ENCODE measurements around the gene CT83. TPM values are rescaled to one million over a fixed set of nuclear protein-coding genes. Genes with fewer than 3 reads are reported as not detected.

Gene CT83
- total and polyA plus RNA-seq, 2 donors (not counting 3 experiments of a cell fraction or from before 2014, with no cell fraction given): not detected

GRCh38 chrX:116490104-116490503 is 27.3 kb upstream of the CT83 start:
- no peaks in the 10 kb centered on the region for H3K36me3 ChIP-seq (ENCODE audit: control insufficient read depth in 2 of 2, extremely low read depth in 1 of 2, insufficient read depth in 2 of 2, low read length in 2 of 2)
- dilution Hi-C loops (cut with MboI; ENCODE audit: extremely low pct_ligation_motif_present, low sequenced_read_pairs): no loop called here
- no peaks in the 10 kb centered on the region for H3K9me1 ChIP-seq (replicated peaks; ENCODE audit: control insufficient read depth, extremely low read depth, insufficient read depth, low read length)
- FAIRE-seq (no peak), DNase-seq (ENCODE audit: low read depth, low spot score) (peak; percentile 1)
- intact Hi-C loops (cut with micrococcal nuclease): loop anchor here (1.0 to 2.0 kb wide), 2 partner anchors 285 to 1764 kb away; no protein-coding TSS in a partner anchor
- H2AFZ ChIP-seq (ENCODE audit: low read depth, low read length): no peak overlapping the region
- no peaks in the 10 kb centered on the region for H4K20me1 ChIP-seq (replicated peaks; ENCODE audit: control insufficient read depth, extremely low read depth, insufficient read depth, low read length)
- TF ChIP-seq EZH2 (IDR thresholded peaks at IDR 0.05; ENCODE audit: borderline replicate concordance, low read depth, low read length, severe bottlenecking) (no peak), MYC (IDR thresholded peaks at IDR 0.05; ENCODE audit: low read depth, low read length) (no peak), POLR2A (IDR thresholded peaks at IDR 0.05; ENCODE audit: low read depth, low read length) (no peak), GATA2 (IDR thresholded peaks at IDR 0.05; ENCODE audit: insufficient read depth, insufficient read length, low read depth, low read length) (no peak), CTCF (IDR thresholded peaks at IDR 0.05; ENCODE audit: extremely low read depth in 1 of 2, insufficient read depth in 1 of 2, low read depth in 1 of 2, low read length in 2 of 2) (no peak), MAX (IDR thresholded peaks at IDR 0.05; ENCODE audit: insufficient read depth, insufficient read length) (no peak)
- no peaks in the 10 kb centered on the region for H3K27me3 ChIP-seq (ENCODE audit: control insufficient read depth in 2 of 2, insufficient read depth in 2 of 2, low read length in 2 of 2)
- no peaks in the 10 kb centered on the region for H3K9me3 ChIP-seq (replicated peaks; ENCODE audit: control insufficient read depth, insufficient read depth, low read length)
- H3K4me1 ChIP-seq (ENCODE audit: control insufficient read depth, extremely low read depth, insufficient read depth, low read length): no peaks in the 10 kb centered on the region
- ChIA-PET POLR2A (no interaction called here), CTCF (interaction anchor here (0.7 to 2.2 kb wide), 5 partner anchors 284 to 1766 kb away, joined by 3 to 37 read pairs (median 4); no protein-coding TSS in a partner anchor)
- BruUV-seq (replicated peaks): no TSS peak
- H3K27ac ChIP-seq (ENCODE audit: insufficient read depth, low read depth, low read length): no peak overlapping the region
- no peaks in the 10 kb centered on the region for H3K79me2 ChIP-seq (ENCODE audit: control insufficient read depth, insufficient read depth, low read length)
- no peak overlapping the region for H3K4me2 ChIP-seq (ENCODE audit: insufficient read depth, low read length)
- no peak overlapping the region for H3K4me3 ChIP-seq (replicated peaks in 1 of 3; ENCODE audit: insufficient read depth in 1 of 3, low read depth in 1 of 3, low read length in 3 of 3)
- no peak overlapping the region for H3K9ac ChIP-seq (replicated peaks; ENCODE audit: extremely low read depth, insufficient read depth, low read length)

GRCh38 chrX:116480059-116480458 is 17.3 kb upstream of the CT83 start:
- DNase-seq (ENCODE audit: low read depth, low spot score) (no peak), FAIRE-seq (no peak)
- H3K27me3 ChIP-seq (ENCODE audit: control insufficient read depth in 2 of 2, insufficient read depth in 2 of 2, low read length in 2 of 2): no peaks in the 10 kb centered on the region
- no peak overlapping the region for H3K4me3 ChIP-seq (replicated peaks in 1 of 3; ENCODE audit: insufficient read depth in 1 of 3, low read depth in 1 of 3, low read length in 3 of 3)
- TF ChIP-seq EZH2 (IDR thresholded peaks at IDR 0.05; ENCODE audit: borderline replicate concordance, low read depth, low read length, severe bottlenecking) (no peak), CTCF (IDR thresholded peaks at IDR 0.05; ENCODE audit: extremely low read depth in 1 of 2, insufficient read depth in 1 of 2, low read depth in 1 of 2, low read length in 2 of 2) (no peak), POLR2A (IDR thresholded peaks at IDR 0.05; ENCODE audit: low read depth, low read length) (no peak), JUN (IDR thresholded peaks at IDR 0.05; ENCODE audit: borderline replicate concordance, insufficient read depth, insufficient read length, low read depth) (no peak)
- POLR2A ChIA-PET: no interaction called here
- H3K4me2 ChIP-seq (ENCODE audit: insufficient read depth, low read length): no peak overlapping the region
- dilution Hi-C loops (cut with MboI; ENCODE audit: extremely low pct_ligation_motif_present, low sequenced_read_pairs) (no loop called here), intact Hi-C loops (cut with micrococcal nuclease) (no loop called here)
- no peaks in the 10 kb centered on the region for H3K36me3 ChIP-seq (ENCODE audit: control insufficient read depth in 2 of 2, extremely low read depth in 1 of 2, insufficient read depth in 2 of 2, low read length in 2 of 2)
- no peaks in the 10 kb centered on the region for H4K20me1 ChIP-seq (replicated peaks; ENCODE audit: control insufficient read depth, extremely low read depth, insufficient read depth, low read length)
- no peak overlapping the region for H3K9ac ChIP-seq (replicated peaks; ENCODE audit: extremely low read depth, insufficient read depth, low read length)
- H3K79me2 ChIP-seq (ENCODE audit: control insufficient read depth, insufficient read depth, low read length): no peaks in the 10 kb centered on the region
- no peak overlapping the region for H2AFZ ChIP-seq (ENCODE audit: low read depth, low read length)
- no peaks in the 10 kb centered on the region for H3K9me3 ChIP-seq (replicated peaks; ENCODE audit: control insufficient read depth, insufficient read depth, low read length)
- no peaks in the 10 kb centered on the region for H3K9me1 ChIP-seq (replicated peaks; ENCODE audit: control insufficient read depth, extremely low read depth, insufficient read depth, low read length)
- H3K4me1 ChIP-seq (ENCODE audit: control insufficient read depth, extremely low read depth, insufficient read depth, low read length): no peaks in the 10 kb centered on the region
- CTCF ChIA-PET: no interaction called here
- H3K27ac ChIP-seq (ENCODE audit: insufficient read depth, low read depth, low read length): no peak overlapping the region
- BruUV-seq (replicated peaks): no TSS peak
